DMS79 (cell line): ENCODE results near the gene TSKU.
"Not testable (repeated sequence)": the region's sequence is repeated elsewhere in the genome, so short reads cannot be mapped to it uniquely, and the experiment has no call there.

ENCODE experiments used
- DNase-seq: peaks from one replicate; lab custom pipeline; 2025; lab: John Stamatoyannopoulos, UW

Gene TSKU

DNA sequence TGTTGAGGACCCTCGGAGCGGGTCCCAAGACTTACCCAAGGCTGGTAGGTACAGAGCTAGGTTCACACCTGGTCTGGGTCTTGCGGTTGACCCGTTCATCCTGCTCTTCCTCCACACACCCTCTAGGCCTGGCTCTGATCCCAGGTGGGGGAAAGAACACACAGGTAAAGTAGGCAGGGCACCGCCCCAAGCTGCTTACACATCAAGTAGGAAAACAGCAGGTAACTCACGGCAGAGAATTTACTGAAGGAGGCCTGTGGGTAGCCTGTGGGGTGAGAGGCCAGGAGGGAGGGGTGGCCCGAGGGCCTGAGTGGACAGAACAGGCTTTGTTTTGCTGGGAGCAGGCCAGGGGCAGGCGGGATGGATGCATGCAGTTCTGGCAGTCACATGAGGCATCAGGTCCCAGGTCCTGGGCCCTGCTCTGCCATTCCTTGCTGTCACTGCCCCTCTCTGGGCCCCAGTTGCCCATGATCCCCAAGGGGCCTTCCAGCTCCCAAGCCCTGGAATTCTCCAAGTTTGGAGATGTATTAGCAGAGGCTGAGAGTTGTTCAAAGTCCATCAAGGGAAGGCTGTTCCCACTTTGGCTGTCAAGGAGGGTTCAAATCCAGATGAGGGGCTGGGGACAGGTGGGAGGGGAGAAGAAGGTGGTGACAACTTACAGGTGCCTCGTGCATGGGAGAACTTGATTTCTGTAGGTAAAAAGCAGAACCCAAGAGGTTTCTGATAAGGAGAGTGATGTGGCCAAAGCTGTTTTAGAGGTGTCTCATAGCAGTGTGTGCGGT is 5.7 kb downstream of the TSKU start:
- DNase-seq = peak; percentile 87

DNA sequence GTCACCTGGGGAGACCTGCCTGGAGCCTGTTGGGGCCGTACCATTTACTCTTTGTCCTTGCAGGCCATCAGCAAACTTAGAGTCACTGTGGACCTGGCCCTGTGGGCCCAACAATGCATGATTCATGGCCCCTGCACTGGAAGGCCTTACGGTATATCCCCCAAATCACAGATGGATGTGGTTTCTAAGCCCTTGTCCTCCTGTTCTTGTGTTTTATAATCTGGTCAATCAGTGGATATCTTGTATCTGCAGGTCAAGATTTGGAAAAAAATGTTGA is 6.2 kb downstream of the TSKU start:
- no peak for DNase-seq

DNA sequence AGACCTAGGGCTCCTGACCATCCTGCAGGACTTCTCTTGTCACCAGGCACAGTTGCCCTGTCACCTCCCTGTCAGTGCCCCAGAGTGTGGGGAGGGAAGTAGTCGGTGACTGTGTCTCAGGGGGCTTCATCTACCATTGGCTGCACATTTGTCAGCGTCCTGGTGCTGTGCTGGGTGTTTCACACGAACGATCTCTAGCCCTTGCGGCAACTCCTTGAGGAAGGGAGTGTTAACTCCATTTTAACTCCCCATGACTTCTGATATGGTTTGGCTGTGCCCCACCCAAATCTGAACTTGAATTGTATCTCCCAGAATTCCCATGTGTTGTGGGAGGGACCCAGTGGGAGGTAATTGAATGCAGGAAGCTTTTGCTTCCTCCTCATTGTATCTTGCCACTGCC is 7.1 kb downstream of the TSKU start:
- no peak for DNase-seq

DNA sequence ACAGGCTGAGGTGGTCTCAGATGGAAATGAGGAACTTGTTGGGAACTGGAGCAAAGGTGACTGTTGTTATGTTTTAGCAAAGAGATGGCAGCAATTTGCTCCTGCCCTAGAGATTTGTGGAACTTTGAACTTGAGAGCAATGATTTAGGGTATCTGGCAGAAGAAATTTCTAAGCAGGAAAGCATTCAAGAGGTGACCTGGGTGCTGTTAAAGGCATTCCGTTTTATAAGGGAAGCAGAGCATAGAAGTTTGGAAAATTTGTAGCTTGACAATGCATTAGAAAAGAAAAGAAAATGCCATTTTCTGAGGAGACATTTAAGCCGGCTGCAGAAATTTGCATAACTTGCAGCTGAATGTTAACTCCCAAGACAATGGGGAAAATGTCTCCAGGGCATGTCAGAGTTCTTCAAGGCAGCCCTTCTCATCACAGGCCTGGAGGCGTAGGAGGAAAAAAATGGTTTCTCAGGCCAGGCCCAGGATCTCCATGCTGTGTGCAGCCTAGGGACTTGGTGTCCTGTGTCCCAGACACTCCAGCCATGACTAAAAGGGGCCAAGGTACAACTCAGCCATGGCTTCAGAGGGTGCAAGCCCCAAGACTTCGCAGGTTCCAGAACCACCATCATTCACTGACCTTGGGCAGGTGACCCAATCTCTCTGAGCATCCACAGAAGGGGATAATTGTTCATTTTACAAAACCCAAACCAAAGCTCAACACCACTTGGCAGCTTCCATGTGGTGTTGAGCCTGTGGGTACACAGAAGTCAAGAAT is 8.0 kb downstream of the TSKU start:
- DNase-seq = not testable (repeated sequence)

DNA sequence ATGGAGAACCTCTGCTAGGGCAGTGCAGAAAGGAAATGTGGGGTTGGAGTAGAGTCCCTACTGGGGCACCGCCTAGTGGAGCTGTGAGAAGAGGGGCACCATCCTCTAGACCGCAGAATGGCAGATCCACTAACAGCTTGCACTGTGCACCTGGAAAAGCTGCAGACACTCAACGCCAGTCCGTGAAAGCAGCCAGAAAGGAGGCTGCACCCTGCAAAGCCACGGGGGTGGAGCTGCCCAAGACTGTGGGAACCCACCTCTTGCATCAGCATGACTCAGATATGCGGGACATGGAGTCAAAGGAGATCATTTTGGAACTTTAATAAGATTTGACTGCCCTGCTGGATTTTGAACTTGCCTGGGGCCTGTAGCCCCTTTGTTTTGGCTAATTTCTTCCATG is 8.7 kb downstream of the TSKU start:
- DNase-seq = no peak

DNA sequence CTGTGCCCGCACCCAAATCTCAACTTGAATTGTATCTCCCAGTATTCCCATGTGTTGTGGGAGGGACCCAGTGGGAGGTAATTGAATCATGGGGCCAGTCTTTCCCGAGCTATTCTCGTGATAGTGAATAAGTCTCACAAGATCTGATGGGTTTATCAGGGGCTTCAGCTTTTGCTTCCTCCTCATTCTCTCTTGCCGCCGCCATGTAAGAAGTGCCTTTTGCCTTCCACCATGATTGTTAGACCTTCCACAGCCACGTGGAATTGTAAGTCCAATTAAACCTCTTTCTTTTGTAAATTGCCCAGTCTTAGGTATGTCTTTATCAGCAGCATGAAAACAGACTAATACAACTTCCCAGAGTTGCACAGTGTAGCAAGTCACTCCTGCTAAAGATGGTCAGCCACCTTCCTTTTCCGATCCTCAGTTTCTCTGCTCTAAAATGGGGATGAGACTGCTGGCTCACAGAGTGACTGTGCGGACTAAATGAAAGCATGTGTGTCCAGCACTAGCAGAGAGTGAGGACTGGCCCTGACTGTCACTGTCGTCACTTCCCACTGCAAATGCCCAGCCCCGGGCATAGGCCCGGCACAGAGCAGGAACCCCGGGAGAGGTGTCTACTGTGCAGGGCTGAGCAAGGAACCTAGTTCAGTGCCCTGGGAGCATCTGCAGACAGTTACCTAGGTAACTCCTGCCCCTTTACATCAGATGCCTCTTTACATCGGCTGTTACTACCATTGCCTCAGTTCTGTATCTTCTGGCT is 9.5 kb downstream of the TSKU start:
- DNase-seq = no peak

DNA sequence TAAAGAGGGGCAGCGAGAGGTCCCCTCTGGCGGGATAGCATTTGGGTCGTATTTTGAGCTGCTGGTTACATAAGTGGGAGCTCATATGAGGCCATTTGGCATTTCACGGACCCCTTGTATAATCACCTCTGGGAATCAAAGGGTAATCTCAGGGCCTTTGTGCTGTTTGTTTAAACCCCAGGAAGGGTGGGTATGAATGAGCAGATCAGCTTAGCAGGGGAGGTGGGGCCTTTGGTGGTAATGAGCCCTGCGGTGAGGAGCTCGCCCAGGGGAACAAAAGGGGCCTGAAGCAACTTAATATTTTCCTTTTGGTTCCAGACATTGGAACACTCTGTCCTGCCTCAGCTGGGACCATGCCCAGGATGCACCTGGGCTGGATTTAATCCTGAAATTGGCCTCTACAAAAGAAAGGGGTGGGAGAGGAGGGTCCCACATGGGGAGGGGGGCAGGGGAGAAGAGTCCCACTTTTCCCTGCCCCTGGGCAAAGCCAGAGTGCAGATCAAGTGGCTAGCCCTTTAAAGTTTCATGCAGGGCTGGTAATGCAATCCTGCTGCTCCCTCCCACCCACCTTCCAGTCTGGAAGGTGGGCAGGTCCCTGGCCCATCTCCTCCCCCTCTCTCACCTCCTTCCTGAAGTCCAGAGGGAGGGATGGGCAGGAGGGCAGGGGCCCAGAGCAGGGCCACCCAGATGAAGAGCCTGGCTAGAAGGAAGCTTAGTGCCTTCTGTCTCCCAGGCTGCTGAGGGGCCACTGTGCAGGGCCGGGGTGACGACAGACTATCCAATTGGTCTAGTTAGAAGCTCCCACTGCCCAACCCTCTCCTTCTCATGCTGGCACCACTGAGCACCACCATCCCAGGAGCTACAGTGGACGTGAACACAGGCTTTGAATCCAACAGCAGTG is 10.5 kb downstream of the TSKU start:
- DNase-seq = no peak

DNA sequence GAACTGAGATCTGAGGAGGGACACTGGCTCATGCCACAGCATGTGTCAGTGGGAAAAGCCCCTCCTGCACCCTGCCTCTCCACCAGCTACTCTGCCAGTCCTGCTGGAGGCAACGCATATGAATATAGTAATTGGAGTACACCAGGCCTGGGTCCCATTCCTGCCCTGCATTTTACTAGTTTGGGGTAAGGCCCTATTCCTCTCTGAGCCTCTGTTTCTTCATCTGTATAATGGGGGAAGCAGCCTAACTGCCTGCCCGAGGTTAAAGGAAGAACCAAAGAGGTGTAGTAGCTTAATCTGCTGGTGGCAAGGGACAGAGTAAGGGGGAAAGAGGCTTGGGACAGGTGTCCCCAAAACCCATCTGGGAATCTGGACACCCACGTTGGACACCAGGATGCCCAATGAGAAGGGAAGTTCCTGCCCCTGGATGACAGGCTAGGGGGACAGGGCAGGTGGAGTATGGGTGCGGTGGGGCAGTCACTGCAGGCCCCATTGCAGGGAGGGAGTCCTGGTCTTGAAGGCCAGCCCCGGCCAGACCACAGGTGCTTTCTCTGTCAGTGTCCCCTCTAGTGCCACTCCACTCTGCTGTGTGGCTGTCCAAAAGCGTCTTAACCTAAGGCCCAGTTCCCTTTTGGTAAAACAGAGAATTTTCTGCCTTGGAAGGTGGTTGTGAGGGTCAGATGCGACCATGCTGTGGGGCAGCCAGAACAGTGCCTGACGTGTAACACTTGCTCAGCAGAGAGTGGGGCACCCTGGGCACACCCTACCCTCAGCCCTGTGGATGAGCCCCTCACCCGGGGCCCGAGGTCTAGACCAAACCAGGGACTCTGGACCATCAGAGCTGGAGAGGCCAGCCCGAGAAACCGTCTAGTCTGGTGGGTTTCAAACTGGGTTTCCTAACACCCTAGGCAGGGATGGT is 11.5 kb downstream of the TSKU start:
- DNase-seq = no peak

DNA sequence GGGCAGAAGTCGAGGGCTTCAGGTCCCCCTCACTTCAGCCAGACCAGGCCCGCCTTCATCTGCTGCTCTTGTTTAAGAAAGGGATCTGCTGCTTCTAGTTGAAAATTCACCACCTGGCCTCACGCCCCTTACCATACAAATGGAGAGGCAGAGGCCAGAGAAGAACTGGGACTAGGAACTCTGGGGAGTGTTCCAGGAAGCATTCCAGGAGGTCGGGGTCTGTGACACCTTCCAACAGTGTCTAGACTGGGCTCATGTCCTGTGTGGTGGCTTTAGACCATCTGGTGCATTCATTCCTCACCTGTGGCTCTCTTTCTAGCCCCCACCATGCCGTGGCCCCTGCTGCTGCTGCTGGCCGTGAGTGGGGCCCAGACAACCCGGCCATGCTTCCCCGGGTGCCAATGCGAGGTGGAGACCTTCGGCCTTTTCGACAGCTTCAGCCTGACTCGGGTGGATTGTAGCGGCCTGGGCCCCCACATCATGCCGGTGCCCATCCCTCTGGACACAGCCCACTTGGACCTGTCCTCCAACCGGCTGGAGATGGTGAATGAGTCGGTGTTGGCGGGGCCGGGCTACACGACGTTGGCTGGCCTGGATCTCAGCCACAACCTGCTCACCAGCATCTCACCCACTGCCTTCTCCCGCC is 12.3 kb downstream of the TSKU start:
- DNase-seq = no peak

DNA sequence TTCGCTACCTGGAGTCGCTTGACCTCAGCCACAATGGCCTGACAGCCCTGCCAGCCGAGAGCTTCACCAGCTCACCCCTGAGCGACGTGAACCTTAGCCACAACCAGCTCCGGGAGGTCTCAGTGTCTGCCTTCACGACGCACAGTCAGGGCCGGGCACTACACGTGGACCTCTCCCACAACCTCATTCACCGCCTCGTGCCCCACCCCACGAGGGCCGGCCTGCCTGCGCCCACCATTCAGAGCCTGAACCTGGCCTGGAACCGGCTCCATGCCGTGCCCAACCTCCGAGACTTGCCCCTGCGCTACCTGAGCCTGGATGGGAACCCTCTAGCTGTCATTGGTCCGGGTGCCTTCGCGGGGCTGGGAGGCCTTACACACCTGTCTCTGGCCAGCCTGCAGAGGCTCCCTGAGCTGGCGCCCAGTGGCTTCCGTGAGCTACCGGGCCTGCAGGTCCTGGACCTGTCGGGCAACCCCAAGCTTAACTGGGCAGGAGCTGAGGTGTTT is 12.8 kb downstream of the TSKU start:
- no peak for DNase-seq

DNA sequence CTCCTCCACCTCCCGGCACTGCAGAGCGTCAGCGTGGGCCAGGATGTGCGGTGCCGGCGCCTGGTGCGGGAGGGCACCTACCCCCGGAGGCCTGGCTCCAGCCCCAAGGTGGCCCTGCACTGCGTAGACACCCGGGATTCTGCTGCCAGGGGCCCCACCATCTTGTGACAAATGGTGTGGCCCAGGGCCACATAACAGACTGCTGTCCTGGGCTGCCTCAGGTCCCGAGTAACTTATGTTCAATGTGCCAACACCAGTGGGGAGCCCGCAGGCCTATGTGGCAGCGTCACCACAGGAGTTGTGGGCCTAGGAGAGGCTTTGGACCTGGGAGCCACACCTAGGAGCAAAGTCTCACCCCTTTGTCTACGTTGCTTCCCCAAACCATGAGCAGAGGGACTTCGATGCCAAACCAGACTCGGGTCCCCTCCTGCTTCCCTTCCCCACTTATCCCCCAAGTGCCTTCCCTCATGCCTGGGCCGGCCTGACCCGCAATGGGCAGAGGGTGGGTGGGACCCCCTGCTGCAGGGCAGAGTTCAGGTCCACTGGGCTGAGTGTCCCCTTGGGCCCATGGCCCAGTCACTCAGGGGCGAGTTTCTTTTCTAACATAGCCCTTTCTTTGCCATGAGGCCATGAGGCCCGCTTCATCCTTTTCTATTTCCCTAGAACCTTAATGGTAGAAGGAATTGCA is 13.5 kb downstream of the TSKU start:
- DNase-seq = no peak

DNA sequence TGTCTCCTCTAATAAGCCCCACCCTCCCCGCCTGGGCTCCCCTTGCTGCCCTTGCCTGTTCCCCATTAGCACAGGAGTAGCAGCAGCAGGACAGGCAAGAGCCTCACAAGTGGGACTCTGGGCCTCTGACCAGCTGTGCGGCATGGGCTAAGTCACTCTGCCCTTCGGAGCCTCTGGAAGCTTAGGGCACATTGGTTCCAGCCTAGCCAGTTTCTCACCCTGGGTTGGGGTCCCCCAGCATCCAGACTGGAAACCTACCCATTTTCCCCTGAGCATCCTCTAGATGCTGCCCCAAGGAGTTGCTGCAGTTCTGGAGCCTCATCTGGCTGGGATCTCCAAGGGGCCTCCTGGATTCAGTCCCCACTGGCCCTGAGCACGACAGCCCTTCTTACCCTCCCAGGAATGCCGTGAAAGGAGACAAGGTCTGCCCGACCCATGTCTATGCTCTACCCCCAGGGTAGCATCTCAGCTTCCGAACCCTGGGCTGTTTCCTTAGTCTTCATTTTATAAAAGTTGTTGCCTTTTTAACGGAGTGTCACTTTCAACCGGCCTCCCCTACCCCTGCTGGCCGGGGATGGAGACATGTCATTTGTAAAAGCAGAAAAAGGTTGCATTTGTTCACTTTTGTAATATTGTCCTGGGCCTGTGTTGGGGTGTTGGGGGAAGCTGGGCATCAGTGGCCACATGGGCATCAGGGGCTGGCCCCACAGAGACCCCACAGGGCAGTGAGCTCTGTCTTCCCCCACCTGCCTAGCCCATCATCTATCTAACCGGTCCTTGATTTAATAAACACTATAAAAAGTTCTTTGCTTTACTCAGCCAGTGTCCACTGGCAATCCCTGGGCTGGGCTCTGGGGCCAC is 14.4 kb downstream of the TSKU start:
- DNase-seq = no peak

DNA sequence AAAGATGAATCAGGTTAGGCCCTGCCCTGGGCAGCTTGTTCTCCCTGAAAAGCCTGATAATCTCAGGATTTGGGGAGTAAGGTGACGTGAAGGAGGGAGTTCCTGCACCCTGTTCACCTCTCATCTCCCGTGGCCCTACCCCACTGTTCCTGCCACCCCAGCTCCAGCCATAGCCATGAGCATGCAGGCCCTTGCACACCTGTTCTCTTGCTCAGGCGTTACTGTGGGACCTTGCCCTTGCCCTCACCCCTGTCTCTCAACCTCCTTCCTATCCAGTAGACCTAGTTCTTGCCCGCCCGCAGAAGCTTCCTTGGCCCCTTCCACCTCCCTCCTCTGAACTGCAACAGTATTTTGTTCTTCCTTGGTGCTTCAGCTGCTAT is 15.0 kb downstream of the TSKU start:
- DNase-seq = no peak

DNA sequence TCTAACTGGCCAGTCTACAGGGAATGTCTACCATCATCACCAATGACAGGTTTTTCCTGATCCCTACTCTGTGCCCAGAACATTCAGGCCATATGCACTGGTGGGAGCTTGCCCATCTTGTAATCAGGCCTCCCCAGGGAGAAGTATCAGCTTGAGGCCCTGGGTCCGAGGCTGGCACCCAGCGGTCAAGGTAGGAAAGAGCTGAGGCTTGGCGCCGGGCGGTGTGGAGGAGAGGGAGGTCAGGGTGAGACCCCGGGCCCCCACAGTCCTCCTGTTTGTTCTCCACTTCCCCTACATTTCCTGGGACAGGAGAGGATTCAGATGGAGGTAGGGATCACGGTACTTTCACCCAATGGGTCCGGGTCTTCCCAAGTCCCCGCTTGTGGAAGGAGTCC is 15.5 kb downstream of the TSKU start:
- no peak for DNase-seq

DNA sequence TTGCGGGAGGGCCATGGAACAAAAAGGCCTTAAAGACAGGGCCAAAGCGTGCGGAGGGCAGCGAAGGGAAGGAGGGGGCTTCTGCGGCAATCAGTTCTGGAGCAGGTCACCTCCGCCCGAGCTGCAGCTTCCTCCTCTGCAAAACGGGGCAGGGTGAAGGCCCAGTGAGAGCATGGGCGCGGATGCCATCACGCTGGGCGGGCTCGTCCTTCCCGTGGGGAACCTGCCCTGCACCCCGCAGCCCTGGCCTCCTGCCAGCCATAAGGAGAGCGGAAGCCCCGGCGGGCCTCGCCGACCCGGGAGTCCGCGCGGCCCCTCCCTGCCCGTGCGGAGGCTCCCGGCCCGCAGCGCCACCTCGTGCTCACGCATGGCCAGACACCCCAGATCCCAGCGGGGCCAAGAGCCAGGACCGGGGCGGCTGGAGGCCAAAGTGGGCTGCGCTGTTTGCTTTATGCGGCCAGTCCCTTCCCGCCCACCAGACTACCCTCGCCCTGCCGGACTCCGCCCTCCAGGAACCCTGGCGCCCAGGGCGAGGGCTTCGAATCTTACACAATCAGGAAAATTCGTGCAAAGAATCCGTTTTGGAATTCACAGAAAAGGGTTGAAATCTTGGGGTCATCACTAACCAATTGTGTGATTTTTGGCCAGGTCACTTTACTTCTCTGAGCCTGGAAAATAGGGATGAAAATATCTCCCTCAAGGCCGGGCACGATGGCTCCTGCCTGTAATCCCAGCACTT is 16.1 kb downstream of the TSKU start:
- no peak for DNase-seq

DNA sequence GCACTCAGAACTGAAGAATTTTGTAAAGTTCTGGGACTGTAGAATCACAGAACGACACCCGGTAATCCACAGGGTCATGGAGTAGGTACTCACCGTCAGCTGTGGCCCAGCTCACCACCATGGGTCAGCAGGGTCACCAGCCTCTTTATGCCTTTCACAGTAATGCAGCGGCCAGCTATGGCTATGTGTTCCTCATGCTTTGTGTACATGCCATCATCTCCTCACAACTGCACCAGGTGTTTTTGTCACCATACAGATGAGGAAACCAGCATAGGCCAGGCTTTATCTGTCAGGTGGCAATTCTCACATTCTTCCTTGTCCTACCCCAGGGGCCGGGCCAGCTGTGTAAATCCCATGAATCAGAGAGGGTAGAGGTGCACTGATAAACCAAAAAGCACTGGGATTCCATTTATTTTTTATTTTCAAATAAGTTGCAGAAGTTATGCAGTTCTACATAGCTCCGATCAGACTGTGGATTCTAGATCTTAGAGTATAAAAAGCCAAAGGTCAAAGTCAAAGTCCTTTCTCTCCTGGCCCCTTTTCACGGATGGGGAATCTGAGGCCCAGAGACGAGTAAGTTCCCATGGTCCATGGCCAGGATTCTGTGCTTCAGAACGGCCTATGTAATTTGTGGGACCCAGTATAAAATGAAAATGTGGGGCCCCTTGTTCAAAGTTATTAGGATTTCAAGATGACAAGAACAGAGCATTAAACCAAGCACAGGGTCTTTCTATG is 17.5 kb downstream of the TSKU start:
- DNase-seq = no peak

DNA sequence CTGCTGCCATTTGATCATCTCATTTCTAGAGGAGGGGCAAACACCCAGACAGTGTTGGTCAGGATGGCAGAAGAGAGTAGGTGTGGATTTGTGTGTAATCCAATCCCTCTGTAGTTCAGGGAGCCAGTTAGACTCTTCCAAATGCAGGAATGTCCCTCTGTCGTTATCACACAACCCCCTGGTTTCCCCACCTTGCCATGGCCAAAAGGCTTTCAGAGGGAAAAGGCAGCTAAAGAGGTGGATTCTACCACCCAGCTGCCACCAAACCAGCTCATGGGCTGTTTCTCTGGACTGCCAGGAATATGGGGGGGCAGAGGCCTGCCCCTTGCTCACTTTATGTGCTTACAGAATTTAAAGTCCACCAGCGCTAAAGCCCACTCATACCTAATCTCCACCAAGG is 18.1 kb downstream of the TSKU start:
- no peak for DNase-seq
